SIG-M5 (cell line): ENCODE results near the gene SLC39A7.
"Not testable (repeated sequence)": the region's sequence is repeated elsewhere in the genome, so short reads cannot be mapped to it uniquely, and the experiment has no call there.

Source experiments
- DNase-seq: peaks from one replicate; lab custom pipeline; 2025; lab: John Stamatoyannopoulos, UW

SLC39A7 gene

GRCh38 chr6:33205191-33206026 is 4.7 kb downstream of the SLC39A7 start:
- no peak for DNase-seq

GRCh38 chr6:33206027-33206863 is 5.6 kb downstream of the SLC39A7 start:
- DNase-seq: no peak

- no peak for DNase-seq
Measured at GRCh38 chr6:33206864-33207551, 6.3 kb downstream of the SLC39A7 start.

- DNase-seq: no peak
Measured at GRCh38 chr6:33207552-33208090, 7.0 kb downstream of the SLC39A7 start.

- no peak for DNase-seq
Measured at GRCh38 chr6:33208091-33208967, 7.7 kb downstream of the SLC39A7 start, which contains the start of gene RING1. Gene RING1, plus strand, starts transcription at chr6:33208500. Its CDS starts 323 bp downstream, at chr6:33208823.

- no peak for DNase-seq
Measured at GRCh38 chr6:33209856-33210255, 9.2 kb downstream of the SLC39A7 start.

GRCh38 chr6:33211136-33211535 is 10.5 kb downstream of the SLC39A7 start:
- no peak for DNase-seq

- DNase-seq: no peak
Measured at GRCh38 chr6:33211666-33212422, 11.2 kb downstream of the SLC39A7 start.

- no peak for DNase-seq
Measured at GRCh38 chr6:33212857-33213165, 12.1 kb downstream of the SLC39A7 start.

- no peak for DNase-seq
Measured at GRCh38 chr6:33213166-33213988, 12.7 kb downstream of the SLC39A7 start.

- DNase-seq: no peak
Measured at GRCh38 chr6:33213989-33214335, 13.3 kb downstream of the SLC39A7 start.

- DNase-seq: no peak
Measured at GRCh38 chr6:33215271-33216116, 14.8 kb downstream of the SLC39A7 start.

- DNase-seq: no peak
Measured at GRCh38 chr6:33216117-33216649, 15.5 kb downstream of the SLC39A7 start.

- no peak for DNase-seq
Measured at GRCh38 chr6:33217246-33217645, 16.6 kb downstream of the SLC39A7 start.

- DNase-seq: no peak
Measured at GRCh38 chr6:33217681-33218080, 17.0 kb downstream of the SLC39A7 start.

GRCh38 chr6:33226503-33227120 is 25.9 kb downstream of the SLC39A7 start:
- not testable (repeated sequence) for DNase-seq

GRCh38 chr6:33235221-33235634 is 34.6 kb downstream of the SLC39A7 start:
- DNase-seq: no peak

- DNase-seq: no peak
Measured at GRCh38 chr6:33236328-33236727, 35.7 kb downstream of the SLC39A7 start.
